NCI-H82 (cell line): ENCODE results near the gene RPS29.
"Not testable (repeated sequence)": the region's sequence is repeated elsewhere in the genome, so short reads cannot be mapped to it uniquely, and the experiment has no call there.

ENCODE experiments used
- DNase-seq: peaks from one replicate; lab custom pipeline; 2025; lab: John Stamatoyannopoulos, UW

RPS29 gene

GRCh38 chr14:49585803-49586672 is at the start of gene RPS29:
RPS29 (minus strand) TSS chr14:49586380; CDS start chr14:49586346, 34 bp downstream.
- DNase-seq: peak; percentile 98

DNA sequence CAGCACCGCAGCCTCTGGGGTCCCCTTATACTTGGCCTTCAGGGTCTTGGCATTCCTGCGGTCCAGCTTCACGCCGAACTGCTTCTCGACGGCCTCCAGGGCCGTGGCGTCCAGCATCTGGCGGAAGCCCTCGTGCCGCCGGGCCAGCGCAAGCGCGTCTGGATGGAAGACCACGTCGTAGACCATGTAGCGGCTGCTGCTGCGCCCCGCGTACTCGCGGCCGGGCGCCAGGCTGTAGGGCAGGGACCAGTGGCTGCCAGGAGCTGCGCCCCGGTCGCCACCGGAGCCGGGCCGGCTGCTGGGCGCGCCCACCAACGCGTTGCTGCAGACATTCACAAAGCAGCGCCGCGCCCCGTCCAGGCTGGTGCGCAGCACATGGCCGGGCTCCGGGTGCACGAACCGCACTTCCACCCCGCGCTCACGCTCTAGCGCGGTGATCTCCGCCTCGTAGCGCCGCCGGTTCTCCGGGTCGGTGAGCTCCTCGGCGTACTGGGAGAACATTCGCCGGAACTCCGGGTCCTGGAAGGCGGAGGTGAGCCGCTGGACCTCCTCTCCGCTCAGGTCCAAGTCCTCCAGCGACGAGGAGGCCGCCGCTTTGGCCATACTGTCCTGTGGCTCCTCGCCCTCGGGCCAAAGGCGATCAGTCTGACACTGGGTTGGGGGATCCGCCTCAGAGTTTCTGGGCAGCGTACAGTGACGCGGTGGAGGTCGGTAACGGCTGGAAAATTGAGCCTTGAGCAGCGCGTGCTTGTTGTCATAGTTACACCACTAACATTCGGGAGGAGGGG is 48.6 kb upstream of the RPS29 start, which contains the start of gene DNAAF2:
Gene DNAAF2 (minus strand): TSS at position 698 of the 788 bp plus-strand sequence. CDS start 95 bp downstream, at position 603.
- peak; percentile 82 for DNase-seq

DNA sequence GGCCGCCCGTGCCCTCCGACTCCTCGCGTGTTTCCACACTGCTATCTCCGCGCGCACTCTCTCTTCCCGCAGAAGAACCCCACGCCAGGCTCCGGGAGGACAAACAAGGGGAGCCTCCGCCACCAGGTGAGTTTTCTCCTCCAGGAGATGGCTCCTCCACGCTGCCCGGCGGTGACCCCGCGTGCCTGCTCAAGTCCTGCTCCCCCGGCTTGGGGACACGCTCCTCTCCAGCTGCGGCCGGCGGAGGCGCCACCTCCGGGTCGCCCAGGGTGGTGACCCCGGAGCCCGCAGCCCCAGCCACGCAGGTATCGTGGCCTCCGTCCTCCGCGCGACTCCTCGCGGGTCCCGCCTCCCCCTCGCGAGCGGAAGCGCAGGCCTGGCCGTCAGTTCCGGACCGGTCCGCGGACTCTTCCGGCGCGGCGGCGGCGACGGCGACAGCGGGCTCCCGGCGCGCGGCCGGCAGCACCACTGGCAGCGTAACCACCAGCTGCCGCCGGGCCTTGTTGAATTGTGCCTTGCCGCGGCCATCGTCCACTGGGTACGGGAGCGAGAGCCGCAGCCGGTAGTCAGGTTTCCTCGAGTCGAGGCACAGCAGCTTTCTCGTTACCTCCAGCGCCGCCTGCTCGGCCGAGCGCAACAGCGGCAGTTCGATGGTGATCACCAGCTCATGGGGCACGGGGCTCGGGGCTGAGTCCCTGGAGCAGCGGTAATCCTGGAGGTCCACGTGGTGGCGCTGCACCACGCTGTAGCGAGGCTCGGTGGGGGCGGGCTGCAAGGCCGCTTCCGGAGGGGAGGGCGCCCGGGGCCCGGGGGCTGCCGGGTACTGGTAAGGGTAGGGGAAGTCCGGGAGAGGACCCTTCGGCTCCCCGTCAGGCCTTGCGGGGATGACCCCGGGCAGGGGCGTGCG is 47.7 kb upstream of the RPS29 start:
- peak; percentile 96 for DNase-seq

GRCh38 chr14:49623941-49624839 is 38.0 kb upstream of the RPS29 start:
- no peak for DNase-seq

DNA sequence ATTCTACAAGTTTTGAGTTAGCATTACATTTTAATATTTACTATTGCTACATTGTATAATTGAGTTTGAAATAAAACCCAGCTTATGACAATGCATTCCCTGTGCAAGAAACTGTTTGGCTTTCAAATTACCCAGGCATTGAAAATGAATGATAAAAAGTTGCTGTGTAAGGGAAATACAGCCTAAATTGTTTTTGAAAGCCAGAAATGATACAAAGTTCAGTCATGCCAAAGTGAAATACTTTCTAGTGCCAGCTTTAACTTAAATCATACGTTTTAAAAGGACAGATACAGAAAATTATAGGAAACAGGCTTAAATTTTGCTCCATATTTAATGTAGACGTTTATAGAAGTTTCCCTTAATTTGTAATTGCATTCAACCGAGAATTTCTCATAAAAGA is 37.2 kb upstream of the RPS29 start:
- DNase-seq: no peak

DNA sequence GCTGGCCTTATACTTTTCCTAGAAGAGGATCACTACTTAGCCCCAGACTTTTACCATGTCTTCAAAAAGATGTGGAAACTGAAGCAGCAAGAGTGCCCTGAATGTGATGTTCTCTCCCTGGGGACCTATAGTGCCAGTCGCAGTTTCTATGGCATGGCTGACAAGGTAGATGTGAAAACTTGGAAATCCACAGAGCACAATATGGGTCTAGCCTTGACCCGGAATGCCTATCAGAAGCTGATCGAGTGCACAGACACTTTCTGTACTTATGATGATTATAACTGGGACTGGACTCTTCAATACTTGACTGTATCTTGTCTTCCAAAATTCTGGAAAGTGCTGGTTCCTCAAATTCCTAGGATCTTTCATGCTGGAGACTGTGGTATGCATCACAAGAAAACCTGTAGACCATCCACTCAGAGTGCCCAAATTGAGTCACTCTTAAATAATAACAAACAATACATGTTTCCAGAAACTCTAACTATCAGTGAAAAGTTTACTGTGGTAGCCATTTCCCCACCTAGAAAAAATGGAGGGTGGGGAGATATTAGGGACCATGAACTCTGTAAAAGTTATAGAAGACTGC is 35.9 kb upstream of the RPS29 start:
- peak; percentile 14 for DNase-seq

- peak; percentile 80 for DNase-seq
Observed at GRCh38 chr14:49621114-49621881, 35.1 kb upstream of the RPS29 start.

DNA sequence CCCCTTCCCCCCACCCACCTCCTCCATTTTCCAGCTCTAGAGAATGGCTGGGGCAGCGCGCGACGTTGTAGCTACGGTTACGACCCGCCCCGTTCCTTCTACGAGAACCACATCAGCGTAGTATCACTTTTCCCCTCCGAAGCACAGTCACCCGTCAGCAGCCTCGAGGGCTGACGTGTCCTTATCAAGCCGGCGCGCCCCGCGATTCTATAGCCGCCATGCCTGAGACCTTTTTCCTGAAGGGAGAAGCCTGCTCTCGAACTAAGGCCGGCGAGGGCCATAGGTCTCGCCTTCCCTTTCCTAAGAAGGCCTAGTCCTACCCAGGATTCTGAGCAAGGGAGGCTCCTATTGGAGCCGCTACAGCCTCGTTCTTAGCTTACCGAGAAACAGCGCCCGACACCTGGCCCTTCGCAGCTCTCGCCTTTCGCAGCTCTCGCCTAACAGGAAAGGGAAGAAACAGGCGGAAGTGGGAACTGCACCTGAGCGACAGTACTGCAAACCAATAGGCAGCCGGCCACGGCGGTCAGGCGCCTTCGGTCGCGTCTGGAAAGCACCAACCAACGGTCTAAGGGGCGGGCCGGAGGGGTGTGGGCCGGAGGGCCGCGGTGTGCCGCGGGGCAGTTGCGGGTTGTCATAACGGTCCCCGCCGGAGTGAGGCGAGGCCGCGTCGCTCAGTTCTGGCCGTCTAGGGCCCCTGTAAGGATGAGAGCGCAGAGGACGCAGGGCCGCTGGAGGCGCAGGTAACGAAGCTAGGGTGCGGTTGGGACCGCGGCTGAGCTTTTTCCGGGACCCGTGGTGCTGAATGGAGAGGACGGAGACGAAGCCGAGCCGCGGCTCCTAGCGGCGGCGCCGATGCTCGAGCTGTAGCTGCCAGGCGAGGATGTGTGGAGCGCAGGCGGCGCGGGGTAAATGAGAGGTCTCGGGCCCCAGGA is 34.3 kb upstream of the RPS29 start, which contains the start of the genes MGAT2 and RPL36AL:
Gene MGAT2 (plus strand): TSS at position 618 of the 932 bp plus-strand sequence. CDS start 470 bp downstream, outside the sequence.
Gene RPL36AL (minus strand): TSS at position 445 of the 932 bp plus-strand sequence. CDS start 1,522 bp downstream, outside the sequence.
- peak; percentile 97 for DNase-seq

DNA sequence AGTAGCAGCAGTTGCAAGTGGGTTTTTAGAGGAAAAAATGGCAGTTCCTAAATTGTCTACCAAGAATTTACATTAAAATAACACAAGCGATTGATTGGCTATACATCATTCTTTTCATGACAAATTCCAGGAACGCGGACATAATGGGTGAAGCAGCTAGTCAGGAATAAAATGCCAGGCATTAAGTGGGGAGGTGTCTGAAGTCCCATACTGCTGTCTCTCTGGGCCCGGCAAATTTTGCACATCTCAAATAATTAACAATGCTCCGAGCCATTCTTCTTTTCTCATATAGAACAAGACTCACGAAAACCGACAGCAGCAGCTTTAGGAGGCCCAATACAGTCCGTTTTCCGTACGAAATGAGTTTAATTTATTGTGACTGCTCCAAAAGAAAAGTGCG is 33.5 kb upstream of the RPS29 start:
- peak; percentile 38 for DNase-seq

DNA sequence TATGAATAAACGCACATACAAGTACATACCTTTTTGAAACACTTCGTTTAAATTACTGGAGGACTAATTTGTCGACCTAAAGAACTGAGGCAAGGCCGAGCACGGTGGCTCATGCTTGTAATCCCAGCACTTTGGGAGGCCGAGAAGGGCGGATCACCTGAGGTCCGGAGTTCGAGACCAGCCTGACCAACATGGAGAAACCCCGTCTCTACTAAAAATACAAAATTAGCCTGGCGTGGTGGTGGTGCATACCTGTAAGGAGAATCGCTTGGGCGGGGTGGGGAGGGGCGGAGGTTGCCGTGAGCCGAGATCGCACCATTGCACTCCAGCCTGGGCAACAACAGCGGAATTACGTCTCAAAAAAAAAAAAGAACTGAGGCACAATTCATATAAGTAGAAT is 33.1 kb upstream of the RPS29 start:
- DNase-seq: not testable (repeated sequence)

GRCh38 chr14:49617852-49618519 is 31.8 kb upstream of the RPS29 start:
- DNase-seq: no peak

DNA sequence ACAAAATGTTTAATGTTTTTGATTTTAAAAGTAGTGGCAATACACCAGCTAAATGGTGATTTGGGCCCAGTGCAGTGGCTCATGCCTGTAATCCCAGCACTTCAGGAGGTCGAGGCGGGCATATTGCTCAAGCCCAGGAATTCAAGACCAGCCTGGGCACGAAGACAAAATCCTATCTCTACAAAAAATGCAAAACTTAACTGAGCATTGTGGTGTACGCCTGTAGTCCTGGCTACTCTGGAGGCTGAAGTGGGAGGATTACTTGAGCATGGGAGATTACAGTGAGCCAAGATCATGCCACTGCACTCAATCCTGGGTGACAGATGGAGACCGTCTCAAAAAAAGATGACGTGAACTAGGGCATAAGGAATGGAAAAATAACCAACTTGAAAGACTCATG is 29.6 kb upstream of the RPS29 start:
- peak; percentile 58 for DNase-seq

DNA sequence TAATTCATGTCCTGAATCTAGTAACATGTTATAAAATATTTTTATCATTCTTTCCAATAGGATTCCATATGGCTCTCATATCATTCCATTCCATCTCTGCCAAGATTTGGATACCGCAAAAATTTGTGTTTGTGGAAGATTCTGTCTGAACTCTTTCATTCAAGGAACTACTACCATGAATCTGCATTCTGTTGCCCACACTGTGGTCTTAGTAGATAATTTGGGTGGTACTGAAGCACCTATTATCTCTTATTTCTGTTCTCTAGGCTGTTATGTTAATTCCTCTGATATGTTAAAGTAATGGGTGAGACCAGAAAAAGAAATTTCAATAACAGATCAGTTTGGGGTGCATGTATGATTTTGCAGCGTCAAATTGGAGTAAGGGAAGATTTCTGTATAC is 28.0 kb upstream of the RPS29 start:
- no peak for DNase-seq

- DNase-seq: no peak
Observed at GRCh38 chr14:49612671-49613070, 26.5 kb upstream of the RPS29 start.

DNA sequence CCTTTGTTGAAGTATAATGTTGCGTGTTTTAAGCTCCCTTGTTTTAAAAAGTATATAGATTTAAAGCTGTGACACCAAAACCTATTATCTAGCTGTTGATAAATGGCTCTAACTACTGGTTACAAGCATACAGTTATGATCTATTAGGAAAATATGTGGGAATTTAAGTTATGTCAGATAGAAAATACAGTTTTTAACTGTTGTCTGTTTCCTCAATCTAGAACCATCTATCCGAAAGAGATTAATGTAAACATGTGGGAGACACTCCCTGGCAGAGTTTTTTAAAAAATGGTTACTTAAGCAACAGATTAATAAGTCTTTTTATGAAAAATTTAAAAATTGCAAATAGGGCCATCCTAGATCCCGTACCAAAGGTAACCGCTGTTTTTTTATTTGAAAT is 26.1 kb upstream of the RPS29 start:
- DNase-seq: no peak

- no peak for DNase-seq
Observed at GRCh38 chr14:49607583-49607982, 21.4 kb upstream of the RPS29 start.

DNA sequence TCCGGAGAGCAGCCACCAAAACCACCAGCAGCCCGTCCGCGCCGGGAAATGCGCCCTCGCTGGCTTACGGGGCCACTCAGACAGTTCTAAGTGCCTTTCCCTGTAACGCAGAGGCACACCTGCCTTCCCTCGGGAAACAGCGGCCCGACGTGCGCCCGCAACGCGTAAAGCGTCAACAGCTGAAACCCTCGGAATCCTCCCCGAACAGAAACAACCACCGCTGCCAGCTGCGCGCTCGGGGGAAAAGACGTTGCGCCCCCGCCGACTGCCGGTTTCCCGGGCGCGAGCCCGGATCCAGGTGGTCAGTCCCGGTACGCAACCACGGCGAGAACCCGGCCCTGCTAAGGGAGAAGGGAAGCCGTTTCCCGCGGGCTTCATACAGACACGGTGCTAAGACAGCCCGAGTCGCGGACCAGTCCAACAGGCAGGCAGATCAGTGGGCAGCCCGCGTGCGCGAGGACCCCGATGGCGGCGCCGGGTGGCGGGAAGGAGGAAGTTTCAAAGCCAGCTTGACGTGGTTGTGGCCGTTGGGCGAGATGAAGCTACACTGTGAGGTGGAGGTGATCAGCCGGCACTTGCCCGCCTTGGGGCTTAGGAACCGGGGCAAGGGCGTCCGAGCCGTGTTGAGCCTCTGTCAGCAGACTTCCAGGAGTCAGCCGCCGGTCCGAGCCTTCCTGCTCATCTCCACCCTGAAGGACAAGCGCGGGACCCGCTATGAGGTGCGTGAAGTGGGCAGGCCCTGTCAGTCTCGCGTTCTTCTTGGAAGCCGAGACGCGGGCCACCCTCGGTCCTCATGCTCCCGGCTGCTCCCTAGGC is 12.5 kb upstream of the RPS29 start, which contains the start of gene LRR1:
Gene LRR1 (plus strand): TSS at position 456 of the 816 bp plus-strand sequence. CDS start 81 bp downstream, at position 537.
- DNase-seq: peak; percentile 85
